GM10266 (cell line): ENCODE data around the gene FGF4.
A peak's percentile ranks its signal among the peaks of the same experiment; 100 is the strongest.

Source experiments
- DNase-seq: peaks from one replicate; pipeline ENCODE4 v3.0.0; 2012; ENCODE audit errors: extremely low spot score
- TF ChIP-seq, protein P1 (sequence below): IDR thresholded peaks from 2 replicates; pipeline ENCODE4 v1.5.1; 2012; ENCODE audit warnings: mild to moderate bottlenecking, low read depth; ENCODE audit not compliant: control insufficient read depth, insufficient read depth; ENCODE audit errors: missing control alignments

FGF4 gene

DNA sequence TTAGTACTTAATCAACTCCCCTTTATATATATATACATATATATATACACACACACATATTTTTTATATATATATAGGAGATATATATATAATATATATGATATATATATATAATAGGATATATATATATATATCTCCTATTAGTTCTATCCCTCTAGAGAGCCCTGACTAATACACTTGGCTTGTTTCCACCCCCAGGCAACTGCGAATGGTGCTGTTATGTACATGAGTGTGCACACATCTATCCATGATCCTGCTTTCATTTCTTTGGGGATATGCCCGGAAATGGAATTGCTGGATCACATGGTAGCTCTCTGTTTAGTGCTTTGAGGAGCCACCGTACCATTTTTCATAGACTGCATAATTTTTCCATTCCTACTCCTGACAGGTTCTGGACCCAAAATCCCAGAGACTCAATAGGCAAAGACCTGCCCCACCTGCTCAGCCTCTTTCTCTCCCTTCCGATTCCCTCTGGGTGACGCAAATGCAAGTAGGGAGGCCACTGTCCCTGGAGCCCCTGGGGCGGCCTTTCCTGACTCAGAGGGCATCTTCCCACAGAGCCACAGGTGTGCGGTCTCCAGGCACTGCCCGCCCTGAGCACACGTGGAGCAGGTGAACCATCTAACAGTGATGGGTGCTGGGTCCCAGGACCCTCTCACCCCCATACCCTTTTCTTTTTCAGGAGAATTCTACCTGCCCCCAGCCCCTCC is 32.1 kb upstream of the FGF4 start:
- TF ChIP-seq, protein P1, sequence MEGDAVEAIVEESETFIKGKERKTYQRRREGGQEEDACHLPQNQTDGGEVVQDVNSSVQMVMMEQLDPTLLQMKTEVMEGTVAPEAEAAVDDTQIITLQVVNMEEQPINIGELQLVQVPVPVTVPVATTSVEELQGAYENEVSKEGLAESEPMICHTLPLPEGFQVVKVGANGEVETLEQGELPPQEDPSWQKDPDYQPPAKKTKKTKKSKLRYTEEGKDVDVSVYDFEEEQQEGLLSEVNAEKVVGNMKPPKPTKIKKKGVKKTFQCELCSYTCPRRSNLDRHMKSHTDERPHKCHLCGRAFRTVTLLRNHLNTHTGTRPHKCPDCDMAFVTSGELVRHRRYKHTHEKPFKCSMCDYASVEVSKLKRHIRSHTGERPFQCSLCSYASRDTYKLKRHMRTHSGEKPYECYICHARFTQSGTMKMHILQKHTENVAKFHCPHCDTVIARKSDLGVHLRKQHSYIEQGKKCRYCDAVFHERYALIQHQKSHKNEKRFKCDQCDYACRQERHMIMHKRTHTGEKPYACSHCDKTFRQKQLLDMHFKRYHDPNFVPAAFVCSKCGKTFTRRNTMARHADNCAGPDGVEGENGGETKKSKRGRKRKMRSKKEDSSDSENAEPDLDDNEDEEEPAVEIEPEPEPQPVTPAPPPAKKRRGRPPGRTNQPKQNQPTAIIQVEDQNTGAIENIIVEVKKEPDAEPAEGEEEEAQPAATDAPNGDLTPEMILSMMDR: no peak
- DNase-seq: no peak

DNA sequence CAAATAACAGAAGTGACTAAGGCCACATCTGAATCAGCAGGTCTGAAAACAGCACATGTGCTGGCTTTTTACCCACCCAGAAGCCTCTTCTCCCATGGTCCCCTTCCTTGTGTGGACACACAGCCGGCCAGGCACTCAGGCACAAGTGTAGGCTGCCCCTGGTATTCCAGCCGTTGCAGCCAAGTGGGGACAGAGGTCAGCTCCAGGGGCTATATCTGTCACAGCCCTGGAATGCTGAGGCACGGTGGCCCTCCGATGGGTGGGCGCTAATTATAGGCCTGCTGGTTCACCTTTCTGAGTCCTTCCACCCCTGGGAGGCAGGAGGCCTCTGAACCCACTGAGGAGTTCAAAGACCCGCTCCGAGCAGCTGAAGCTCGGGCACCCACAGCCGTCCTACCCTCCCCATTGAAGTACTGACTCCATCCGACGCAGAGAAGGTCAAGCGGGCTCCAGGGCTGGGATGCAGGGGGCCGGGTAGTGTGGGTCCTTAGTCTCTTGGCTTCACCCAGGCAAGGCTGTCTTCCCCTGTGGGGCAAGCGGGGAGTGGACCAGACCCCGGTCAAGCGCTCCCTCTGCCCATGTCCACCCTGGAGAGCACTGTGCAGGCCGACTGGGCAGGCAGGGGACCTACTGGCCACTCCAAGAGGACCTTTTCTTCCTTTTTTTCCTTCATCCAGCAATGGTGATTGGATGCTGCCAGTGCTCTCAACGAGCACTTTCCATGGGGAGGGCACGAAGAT is 29.8 kb upstream of the FGF4 start:
- no peak for DNase-seq
- TF ChIP-seq, protein P1: no peak

GRCh38 chr11:69803604-69804218 is 28.6 kb upstream of the FGF4 start:
- no peak for DNase-seq
- TF ChIP-seq, protein P1: no peak

GRCh38 chr11:69803022-69803421 is 27.9 kb upstream of the FGF4 start:
- DNase-seq: no peak
- TF ChIP-seq, protein P1: no peak

GRCh38 chr11:69802590-69802989 is 27.4 kb upstream of the FGF4 start:
- DNase-seq: no peak
- TF ChIP-seq, protein P1: no peak

GRCh38 chr11:69801513-69802335 is 26.6 kb upstream of the FGF4 start:
- TF ChIP-seq, protein P1: peak; percentile 54
- DNase-seq: peak; percentile 61
